ENCODE measurements around the gene DNAH14.

DNA sequence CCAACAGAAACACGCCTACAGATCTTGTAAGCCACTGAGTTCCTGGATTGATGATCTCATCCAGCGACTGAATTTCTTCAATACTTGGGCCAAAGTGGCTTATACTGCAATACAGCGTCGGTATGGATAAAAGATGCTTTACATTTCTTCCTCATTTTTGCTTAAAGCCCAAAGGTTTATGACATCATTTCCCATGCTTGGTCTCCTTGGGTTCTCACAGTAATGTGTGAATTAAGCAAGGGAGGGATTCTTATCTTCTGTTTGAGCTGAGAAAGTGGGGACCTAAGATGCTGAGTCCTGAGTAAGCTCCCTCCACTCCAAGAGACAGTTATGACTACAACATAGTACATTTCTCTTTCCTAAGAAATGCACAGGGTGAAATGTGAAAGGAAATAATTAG, 458.9 kb downstream of the DNAH14 start:
- no peak for TF ChIP-seq POLR2AphosphoS5 (IDR thresholded peaks at IDR 0.05)
- TF ChIP-seq, protein P1, sequence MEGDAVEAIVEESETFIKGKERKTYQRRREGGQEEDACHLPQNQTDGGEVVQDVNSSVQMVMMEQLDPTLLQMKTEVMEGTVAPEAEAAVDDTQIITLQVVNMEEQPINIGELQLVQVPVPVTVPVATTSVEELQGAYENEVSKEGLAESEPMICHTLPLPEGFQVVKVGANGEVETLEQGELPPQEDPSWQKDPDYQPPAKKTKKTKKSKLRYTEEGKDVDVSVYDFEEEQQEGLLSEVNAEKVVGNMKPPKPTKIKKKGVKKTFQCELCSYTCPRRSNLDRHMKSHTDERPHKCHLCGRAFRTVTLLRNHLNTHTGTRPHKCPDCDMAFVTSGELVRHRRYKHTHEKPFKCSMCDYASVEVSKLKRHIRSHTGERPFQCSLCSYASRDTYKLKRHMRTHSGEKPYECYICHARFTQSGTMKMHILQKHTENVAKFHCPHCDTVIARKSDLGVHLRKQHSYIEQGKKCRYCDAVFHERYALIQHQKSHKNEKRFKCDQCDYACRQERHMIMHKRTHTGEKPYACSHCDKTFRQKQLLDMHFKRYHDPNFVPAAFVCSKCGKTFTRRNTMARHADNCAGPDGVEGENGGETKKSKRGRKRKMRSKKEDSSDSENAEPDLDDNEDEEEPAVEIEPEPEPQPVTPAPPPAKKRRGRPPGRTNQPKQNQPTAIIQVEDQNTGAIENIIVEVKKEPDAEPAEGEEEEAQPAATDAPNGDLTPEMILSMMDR (IDR thresholded peaks at IDR 0.05): no peak
- TF ChIP-seq POLR2A (IDR thresholded peaks at IDR 0.05): no peak
- no peak for TF ChIP-seq EP300 (IDR thresholded peaks at IDR 0.05; ENCODE audit: low read depth)
